Right forelimb (tissue), 1 donor: Measurements from ENCODE around the gene RFNG.

Experiments used
- DNase-seq: peaks from one replicate; pipeline ENCODE4 v3.0.0-alpha.2; 2018

The RFNG gene

DNA sequence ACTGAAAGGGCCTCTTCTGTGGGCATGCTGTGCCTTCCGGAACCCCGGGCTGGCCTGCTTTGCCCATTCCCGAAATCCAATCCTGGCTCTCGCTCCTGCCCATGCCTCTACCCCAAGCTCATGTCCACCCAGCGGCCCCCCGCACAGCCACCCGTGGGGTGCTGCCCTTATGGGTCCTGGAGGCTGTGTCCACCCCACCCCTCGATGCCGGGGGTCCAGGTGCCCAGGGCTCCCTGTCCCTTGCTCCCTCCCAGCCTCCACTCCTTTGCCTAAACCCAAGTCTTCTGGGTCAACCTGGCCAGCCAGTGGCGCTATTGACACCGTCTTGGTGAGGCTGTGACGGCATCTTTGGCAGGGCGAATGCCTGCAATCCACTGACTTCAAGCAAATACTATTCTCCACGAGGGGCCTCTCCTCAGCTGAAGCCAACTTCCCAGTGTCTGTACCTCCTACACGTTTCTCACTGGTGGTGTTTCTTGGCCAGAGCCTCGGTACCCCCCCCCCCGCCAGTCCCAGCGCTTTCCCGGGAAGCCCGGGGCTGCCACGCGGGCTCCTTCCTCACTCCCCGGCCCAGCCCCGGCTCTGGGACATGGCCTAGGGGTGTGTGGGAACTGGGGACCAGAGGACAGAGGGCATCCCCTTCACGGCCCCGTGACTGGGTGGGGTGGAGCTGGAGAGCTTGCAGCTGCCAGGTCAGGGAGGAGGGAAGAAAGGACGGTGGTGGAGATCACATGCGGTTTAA is 26.2 kb upstream of the RFNG start:
- DNase-seq: no peak

DNA sequence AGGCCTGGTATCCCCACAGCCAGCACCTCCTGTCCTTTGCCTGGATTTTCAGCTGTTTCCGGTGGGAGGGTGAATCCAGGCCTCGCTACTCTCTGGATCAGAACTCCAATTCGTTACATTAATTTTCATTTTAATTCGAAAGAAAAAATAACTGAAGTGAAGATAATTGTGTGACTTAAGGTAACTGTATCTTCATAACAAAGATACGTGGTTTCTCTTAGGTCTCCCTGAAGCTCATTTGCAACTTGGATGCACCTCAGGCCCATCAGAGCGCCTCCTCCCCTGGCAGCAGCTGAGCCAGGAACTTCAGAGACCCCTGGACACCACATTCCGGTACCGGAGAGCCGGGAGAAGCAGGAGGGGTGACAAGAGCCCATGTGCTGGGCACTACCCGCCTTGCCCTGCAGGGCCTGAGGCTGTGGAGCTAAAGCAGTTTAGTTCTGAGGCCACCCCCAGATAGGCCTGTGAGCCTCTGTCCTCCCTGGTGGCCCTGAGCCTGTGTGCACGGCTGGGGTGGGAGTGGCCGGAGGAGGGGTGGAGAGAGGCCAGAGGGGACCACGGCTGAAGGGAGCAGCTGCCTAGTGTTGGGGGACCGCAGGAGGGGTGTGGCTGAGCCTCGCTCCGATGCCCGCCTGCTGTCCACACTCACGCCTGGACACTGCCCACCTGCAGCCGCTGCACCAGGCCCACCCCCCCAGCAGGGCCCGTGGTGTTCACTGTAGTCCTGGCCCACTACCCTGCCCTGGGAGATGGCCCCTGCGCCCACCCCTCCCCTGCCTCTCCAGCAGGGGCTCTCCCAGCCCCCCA is 25.4 kb upstream of the RFNG start:
- DNase-seq: no peak

DNA sequence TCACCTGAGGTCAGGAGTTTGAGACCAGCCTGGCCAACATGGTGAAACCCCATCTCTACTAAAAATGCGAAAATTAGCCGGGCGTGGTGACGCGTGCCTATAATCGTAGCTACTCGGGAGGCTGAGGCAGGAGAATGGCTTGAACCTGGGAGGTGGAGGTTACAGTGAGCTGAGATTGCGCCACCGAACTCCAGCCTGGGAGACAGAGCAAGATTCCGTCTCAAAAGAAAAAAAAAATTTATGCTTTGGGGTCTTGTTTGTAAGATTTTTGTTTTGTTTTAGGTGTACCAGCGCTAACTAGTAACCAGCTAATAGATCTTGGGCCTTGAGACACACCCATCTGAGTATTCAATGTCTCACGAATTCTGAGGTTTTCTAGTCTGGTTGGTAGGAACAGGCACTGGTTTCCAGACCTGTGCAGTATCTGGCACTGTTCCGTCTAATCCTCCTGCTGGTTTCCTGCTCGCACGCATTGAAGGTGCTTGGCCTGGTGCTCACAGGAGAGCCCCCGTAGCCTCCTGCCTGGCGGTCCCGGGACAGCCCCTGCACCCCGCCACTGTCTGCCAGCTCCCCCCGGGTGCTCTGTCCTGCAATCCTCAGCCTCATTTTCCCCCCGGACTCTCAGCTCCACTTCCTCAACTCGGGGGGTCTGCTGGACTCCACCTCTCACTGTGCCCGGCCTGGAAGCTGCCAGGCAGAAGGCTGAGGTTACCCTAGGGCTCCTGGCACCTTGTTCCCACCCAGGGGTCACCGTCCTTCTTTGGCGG is 24.6 kb upstream of the RFNG start:
- DNase-seq: no peak

DNA sequence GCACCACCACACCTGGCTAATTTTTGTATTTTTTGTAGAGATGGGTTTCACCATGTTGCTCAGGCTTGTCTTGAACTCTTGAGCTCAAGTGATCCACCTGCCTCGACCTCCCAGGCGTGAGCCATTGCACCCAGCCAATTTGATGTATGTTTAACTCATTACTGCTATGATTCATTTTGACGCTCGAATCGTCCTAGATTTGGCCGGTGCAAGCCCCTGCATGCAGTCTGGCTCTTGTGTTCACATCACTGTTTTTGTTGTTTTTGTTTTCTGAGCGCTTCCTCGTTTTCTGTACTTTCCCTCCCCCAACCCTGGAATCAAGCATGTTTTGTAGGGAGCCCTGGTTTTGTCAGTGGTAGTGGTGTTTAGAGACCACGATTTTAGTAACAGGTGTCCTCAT is 21.8 kb upstream of the RFNG start:
- DNase-seq: no peak

DNA sequence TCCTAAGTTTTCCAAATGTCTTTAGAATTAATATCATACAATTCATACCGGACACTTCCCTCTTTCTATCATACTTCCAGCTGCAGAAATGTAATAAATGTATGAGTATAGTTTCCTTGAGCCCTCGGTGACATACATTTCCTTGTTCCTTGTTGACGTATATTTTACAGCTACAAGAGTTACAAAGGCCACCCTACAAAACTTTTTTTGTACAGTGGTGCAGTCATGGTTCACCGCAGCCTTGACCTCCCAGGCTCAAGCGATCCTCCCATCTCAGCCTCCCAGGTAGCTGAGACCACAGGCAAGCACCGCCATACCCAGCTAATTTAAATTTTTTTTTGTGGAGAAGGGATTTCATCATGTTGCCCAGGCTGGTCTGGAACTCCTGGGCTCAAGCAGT is 21.2 kb upstream of the RFNG start:
- DNase-seq: no peak

DNA sequence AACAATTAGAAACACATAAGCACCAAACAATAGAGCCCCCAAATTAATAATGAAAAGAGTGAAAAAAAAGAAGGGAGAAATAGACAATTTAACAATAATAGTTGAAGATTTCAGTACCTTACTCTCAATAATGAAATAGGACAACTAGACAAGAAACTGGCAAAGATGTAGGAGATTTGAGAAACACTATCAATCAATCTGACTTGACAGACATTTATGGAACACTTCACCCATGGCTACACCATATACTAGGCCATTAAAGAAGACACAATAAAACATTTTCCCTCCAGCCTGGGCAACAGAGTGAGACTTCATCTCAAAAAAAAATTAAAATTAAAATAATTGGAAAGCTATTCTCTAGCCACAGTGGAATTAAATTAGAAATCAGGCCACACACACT is 19.0 kb upstream of the RFNG start:
- no peak for DNase-seq

DNA sequence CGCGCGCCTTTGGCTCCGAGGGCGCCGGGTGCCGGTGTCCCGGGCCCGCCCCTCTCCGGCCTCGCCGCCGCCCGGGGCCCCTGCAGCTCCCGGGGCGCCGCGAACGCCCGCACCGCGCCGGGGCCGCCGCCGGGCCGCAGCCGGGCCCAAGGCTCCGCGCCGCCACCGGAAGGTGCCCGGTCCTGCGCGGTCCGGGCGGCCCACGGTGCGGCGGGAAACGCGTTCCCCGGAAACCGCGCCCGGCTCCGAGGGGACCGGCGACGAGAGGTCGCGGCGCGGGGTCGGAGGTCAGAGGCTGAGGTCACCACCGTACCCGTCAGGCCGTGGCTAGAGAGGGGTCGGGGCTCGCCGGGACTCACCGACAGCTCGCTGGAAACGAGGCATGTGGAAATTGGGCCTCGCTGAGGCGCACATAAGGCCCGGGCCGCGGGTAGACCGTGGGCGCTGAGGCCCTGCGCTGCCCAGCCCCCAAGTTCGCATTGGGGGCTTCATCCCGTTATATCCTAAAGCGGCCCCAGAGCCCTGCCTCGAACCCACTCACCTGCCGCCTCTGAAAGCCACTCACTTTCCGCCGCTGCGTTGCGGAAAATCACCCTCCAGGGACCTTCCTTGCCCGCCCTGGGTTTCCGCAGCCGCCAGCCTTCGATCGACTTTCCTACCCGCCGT is 14.2 kb upstream of the RFNG start, which contains the start of gene DUS1L:
DUS1L (minus strand) TSS at position 167 of the 666 bp plus-strand sequence. CDS start 745 bp downstream, outside the sequence.
- DNase-seq: peak; percentile 81

DNA sequence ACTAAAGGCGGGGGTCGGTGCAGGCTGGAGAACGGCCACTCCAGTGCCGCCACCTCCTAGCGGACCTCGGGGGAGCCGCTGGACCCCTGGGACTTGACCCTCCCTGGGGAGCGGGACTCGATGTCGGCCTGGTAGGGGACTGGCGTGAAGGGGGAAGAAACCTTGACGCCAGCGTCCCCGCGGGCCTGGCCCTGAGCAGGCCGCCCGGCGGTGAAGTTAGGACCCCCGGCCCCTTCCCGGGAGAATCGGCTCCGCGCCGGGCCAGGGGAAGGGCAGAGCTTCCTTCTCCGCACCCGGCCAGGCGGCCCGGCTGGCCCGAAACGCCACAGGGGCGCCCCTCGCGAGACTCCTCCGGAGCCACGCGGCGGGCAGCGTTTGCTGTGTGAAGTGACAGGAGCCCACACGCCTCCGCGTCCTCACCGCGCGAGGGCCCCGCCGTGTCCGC is 13.6 kb upstream of the RFNG start:
- DNase-seq: no peak

DNA sequence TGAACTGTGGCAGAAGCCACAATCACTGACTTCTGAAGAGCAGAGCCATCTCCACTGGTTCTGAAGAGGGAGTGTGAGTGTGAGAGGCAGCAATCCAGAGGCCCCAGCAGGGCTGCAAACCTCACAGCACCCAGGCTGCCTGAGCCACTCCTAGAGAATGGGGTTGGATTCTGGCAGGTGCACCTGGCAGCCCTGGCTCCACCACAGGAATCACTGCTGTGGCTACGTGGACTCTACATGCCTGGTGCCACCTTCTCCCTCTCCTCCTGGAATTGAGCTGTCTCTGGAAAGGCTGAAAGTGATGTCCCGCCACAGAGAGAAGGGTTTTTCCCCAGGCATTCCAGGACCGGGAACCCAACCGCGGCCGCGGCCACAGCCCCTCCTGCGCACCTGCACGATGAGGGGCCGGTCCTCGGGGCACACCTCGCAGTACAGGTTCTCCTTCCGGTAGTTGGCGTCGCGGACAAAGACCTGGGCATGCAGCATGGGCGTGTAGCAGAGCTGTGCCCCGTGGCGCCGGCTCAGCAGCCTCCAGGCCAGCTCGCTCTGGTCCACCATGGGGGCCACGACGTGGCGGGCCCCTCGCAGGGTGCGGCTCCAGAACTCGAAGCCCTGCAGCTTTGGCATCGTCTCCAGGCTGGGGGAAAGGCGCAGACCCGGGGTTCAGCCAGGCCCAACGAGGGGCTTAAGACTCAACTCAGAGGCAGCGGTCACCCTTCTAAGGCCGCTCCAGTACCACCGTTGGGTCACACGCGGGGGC is 13.0 kb upstream of the RFNG start:
- no peak for DNase-seq

DNA sequence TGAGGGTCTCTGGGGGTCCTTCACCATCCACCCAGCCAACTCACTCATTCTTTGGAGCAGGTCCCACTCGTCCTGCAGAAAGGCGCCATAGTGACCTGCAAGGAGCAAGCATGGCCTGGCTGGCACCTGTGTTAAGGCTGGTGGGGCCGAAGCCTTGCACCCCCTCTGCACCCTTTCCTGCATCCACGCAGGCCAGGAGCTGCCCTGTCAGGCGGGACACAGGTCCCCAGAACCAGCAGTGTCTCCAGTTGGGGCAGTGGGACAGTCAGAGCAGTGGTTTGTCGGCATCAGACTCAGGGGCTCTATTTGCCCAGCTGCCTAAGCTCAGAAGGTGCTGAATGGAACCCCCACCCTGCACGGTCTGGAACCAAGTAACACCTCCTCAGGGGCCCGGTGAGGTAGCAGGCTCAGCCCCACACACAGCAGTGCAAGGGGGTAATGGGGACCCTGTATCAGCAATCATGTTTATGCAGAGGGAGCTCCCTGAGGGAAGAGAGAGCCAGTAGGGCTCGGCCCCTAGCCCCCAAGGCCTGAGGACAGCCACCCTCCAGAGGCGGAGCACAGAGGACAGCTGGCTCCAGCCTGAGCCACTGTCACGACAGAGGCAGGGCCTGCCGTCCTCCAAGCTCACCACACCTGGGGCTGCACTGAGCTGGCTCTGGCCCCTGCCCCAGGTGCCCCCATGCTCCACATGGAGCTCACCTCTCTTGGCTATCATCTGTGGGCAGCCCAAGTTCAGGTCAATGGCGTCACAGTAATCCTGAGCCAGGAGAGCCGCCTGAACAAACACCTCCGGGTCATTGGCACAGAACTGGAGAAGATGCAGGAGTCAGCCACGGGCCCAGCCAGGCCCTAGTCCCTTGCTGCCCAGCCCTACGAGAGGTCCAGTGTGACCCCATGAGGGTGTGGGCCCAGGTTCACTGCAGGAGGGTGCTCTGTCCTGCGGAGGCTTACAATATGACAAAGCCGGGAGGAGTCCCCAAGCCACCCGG is 12.1 kb upstream of the RFNG start:
- DNase-seq: no peak

DNA sequence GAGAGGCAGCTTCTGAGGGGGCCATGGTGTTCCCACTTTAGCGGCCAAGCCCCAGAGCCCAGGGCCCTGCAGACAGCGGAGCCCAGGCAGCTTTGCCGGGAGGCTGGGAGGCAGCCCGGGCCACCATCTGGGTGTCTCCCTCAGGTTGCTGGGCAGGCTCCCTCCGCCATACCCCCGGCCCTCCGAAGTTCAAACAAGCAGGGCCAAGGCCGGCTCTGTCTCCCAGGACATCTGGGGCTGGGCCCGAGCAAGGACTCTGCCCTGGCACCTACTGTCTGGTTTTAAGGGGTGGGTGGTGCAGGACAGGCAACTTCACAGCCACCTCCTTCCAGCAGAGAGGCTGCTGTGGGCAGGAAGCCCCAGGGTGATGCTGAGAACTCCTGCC is 11.4 kb upstream of the RFNG start:
- DNase-seq: no peak

DNA sequence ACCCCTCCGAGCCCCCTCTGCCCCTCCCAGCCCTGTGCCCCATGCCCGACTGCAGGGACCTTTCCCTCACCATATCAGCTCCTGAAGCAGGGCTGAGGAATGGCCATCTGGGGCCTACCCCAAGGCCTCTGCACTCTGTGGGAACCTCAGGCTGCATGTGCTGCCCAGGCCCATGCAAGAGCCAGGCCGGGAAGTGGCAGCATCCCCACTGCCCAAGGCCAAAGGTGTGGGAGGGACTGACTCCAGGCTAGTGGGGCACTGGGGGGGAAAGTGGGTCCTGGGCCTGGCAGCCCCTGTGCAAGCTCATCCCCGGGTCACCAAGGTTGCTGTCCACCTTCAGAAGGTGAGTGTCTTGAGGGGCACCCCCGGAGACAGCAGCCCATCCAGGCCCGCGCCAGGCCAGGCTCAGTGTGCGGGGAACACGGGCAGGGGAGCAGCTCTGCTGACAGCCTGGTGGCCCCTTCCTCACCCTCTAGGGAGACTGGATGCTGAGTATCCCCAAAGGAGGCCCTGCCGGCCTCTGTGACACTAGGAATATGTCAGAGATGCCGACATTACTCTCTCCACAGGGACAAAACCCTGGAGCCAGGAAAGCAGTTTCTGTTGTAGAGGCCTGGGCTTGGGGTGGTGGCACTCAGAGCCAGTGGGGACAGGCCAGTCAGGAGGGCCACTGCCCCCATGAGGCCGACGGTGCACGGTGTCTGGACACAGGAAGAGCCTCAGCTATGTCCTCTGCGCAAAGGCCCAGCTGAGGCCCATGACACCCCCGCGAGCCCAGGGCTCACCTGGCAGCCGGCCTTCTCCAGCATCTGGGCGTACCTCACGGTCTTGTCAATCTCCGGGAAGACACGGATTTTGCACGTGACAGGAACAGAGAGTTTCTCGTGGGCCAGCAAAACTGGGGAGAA is 10.7 kb upstream of the RFNG start:
- no peak for DNase-seq

DNA sequence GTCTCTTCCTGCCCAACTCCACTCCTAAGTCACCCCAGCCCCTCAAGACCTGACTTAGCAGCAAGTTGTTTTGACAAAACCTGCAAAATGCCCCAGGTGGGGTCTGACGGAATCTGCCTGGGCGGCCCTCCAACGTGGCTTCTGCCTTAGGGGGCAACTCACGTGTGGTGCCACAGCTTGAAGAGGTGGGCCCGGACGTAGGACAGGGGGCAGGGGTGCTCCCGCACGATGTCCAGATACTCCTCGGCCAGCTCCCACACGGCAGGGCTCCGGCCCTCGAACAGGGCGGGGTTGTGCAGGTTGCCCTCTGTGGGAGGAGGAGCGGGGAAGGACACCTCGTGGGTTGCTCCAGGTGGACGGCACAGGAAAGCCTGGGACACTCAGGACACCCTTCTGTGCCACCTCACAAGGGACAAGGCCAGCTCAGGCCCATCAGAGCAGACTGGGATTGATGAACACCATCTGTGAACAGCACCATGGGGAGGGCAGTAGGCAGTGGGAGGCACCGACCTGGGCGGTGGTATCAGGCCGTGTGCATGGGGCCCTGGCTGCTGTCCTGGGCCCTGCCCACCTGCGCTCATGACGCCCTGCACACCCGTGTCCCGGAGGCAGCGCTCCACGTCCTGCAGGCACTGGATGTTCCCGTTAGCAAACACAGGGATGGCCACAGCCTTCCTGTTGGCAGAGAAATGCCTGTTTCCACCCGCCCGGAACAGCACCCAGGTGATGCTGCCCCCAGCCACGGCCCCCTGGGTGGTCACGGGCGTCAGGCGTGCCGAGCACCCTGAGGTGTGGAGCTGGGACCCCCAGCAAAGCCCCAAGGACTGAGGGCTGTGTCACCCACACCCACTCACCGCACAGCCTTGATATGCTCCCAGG is 9.7 kb upstream of the RFNG start:
- no peak for DNase-seq

DNA sequence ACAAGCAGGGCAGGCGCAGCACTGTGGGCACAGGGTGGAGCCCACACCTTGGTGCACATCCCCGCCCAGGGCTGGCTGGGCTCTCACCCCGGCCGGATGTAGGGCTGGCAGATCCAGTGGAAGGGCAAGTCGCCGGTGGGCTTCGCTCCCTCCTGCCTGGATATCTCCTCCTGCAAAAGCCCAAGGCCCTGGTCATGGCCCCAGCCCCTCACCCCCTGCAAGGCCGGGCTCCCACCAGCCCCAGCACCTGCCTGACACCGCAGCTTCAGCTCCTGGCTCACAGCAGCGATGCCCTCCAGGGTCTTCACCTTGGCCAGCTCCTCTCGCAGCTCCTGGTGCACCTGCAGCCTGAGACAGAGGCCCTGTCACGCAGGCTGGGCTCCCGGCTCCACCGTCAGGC is 9.0 kb upstream of the RFNG start:
- DNase-seq: no peak

DNA sequence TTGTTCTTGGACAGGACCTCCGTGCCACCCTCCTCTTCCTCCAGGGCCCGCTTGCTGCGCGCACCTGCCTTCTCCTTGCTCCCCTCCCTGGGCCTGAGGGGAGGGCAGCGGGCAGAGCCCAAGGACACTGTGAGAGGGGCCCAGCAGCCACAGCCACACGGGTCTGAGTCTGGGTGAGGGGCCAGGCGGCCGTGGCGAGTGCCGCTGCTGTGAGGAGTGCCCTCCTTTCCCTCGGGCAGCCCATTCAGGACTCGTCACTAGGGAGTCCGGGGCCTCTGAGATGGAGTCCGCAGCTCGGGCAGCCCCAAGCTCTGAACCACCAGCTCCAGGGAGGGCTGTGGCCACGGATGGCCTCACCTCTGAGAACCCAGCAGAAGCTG is 8.4 kb upstream of the RFNG start:
- no peak for DNase-seq

DNA sequence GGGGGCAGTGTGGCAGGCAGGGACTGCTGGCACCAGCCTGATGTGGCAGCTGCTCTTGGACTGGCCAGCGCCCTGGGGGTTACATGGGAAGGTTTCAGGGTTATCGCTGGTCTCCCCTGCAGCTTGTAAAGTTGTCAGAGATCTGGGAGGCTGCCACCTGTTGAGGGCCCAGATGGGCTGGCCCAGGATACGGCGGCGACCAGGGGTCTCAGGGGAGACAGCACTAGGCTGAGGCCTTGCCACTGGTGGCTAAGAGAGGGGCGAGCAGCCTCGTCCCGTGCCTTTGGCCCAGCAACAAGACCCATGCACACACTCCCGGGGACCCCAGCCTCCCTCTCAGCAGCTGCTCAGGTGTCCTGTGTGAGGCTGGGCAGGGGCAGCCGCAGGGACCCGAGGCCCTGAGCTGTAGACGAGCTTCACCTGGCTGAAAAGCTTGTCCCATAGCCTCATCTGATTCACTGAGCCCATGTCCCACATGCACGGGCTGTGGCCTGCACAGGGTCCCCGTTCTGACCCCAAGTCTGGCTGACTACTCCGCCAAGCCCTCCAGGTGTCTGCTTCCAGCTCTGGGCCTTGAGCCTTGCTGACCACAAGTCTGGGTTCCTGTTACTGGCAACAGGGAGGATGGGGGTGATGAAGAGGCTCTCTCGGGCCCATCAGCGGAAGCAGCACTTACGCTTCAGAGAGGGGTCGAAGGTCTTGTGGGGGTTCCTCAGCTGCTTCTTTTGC is 7.8 kb upstream of the RFNG start:
- DNase-seq: no peak

DNA sequence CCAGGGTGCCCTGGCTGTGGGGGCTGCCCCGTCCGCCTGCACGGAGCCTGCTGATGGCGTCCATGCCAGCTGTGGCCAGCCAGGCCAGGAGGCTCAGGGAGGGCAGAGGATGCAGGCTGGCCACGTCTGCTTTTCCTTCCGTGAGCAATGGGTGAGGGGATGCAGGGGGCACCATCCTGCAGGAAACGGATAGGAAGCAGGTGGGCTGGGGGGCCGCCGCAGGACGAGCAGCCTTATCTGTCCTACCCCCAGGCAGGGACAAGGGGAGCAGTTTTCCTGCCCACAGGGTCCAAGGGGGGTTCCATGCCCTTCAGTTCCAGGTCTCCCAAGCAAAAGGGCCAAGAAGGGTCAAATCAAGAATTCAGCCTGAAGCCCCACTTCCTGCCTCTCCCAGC is 7.2 kb upstream of the RFNG start:
- no peak for DNase-seq

DNA sequence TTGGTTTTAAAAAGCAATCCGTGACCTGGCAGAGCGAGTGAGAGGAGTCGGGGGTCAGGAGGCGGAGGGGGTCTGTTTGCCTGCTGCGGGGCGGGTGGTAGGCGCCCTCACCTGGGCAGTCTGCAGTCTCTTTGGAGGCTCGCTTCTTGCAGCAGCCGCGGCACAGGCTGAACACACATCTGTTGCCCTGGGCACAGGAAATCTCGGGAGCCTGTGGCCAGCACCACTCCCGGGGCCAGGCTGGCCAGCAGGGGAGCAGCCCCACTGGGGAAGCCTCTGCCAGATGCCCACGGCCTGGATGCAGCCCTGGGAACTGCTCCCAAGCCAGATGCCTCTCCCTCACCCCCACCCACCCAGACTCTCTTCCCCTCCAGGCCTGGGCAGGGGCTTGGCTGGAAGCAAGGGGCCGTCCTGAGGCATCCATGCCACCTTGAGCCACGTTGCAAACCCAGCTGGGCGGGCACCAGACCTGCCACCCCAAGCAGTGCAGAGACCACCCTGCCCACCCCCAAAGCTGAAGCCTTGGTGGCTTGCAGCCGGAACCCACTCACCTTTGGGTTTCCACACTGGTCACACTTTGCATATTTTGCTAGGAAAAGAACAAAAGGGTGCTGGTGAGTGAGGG is 6.7 kb upstream of the RFNG start:
- no peak for DNase-seq
